ENCODE results near the gene DCTN3.

DNA sequence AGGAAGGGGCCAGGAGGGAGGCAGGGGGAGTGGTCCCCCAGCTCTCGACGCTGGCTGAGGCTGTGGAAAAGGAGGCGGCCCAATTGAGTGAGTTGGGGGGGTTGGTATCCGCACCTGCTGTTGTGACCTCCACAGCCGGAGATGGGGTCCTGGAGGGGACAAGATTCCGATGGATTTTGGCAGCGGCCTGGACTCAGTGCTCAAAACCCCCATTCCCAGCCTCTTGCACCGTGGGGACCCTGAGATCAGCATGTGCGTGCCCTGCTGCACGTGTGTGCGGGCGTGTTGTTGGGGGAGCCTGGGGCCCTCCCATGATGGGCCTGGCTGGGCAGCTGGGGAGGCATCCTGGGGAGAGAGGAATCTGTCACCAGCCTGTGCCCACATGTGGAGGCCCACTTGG, 45.7 kb downstream of the DCTN3 start:
- TF ChIP-seq POLR2A (IDR thresholded peaks at IDR 0.05; ENCODE audit: low read depth, low read length) (no peak), FOS (IDR thresholded peaks at IDR 0.05; ENCODE audit: borderline replicate concordance, insufficient read depth, low read length) (no peak), EZH2 (IDR thresholded peaks at IDR 0.05; ENCODE audit: borderline replicate concordance, low read depth, low read length, severe bottlenecking) (no peak), POLR2AphosphoS5 (IDR thresholded peaks at IDR 0.05; ENCODE audit: insufficient read depth, low read depth, low read length) (no peak), MYC (IDR thresholded peaks at IDR 0.05; ENCODE audit: low read depth, low read length) (no peak), JUN (IDR thresholded peaks at IDR 0.05; ENCODE audit: borderline replicate concordance, insufficient read depth, insufficient read length, low read depth) (no peak)
- TF ChIP-seq, protein P1, sequence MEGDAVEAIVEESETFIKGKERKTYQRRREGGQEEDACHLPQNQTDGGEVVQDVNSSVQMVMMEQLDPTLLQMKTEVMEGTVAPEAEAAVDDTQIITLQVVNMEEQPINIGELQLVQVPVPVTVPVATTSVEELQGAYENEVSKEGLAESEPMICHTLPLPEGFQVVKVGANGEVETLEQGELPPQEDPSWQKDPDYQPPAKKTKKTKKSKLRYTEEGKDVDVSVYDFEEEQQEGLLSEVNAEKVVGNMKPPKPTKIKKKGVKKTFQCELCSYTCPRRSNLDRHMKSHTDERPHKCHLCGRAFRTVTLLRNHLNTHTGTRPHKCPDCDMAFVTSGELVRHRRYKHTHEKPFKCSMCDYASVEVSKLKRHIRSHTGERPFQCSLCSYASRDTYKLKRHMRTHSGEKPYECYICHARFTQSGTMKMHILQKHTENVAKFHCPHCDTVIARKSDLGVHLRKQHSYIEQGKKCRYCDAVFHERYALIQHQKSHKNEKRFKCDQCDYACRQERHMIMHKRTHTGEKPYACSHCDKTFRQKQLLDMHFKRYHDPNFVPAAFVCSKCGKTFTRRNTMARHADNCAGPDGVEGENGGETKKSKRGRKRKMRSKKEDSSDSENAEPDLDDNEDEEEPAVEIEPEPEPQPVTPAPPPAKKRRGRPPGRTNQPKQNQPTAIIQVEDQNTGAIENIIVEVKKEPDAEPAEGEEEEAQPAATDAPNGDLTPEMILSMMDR (IDR thresholded peaks at IDR 0.05; ENCODE audit: extremely low read depth in 1 of 2, insufficient read depth in 1 of 2, low read depth in 1 of 2, low read length in 2 of 2): no peak
- TF ChIP-seq, protein P2, sequence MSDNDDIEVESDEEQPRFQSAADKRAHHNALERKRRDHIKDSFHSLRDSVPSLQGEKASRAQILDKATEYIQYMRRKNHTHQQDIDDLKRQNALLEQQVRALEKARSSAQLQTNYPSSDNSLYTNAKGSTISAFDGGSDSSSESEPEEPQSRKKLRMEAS (IDR thresholded peaks at IDR 0.05; ENCODE audit: insufficient read depth, insufficient read length): no peak
